Kidney glomerular epithelial cell (primary cell): Measurements from ENCODE around the gene SMAD7.

ENCODE experiments used
- DNase-seq: peaks from one replicate; lab custom pipeline; 2025; lab: John Stamatoyannopoulos, UW

Gene SMAD7

GRCh38 chr18:48986851-48987761 is 36.3 kb upstream of the SMAD7 start:
- DNase-seq, result no peak

- DNase-seq, result no peak
Observed at GRCh38 chr18:48985161-48985560, 34.4 kb upstream of the SMAD7 start.

GRCh38 chr18:48983793-48984437 is 33.1 kb upstream of the SMAD7 start:
- DNase-seq, result no peak

- DNase-seq, result no peak
Observed at GRCh38 chr18:48982266-48982665, 31.5 kb upstream of the SMAD7 start.

GRCh38 chr18:48979944-48980890 is 29.5 kb upstream of the SMAD7 start:
- DNase-seq, result peak; percentile 26

- DNase-seq, result no peak
Observed at GRCh38 chr18:48977914-48978313, 27.1 kb upstream of the SMAD7 start.

GRCh38 chr18:48975817-48976649 is 25.3 kb upstream of the SMAD7 start:
- peak; percentile 32 for DNase-seq

- DNase-seq, result no peak
Observed at GRCh38 chr18:48975120-48975816, 24.5 kb upstream of the SMAD7 start.

- DNase-seq, result no peak
Observed at GRCh38 chr18:48974304-48975119, 23.7 kb upstream of the SMAD7 start.

GRCh38 chr18:48973731-48974130 is 23.0 kb upstream of the SMAD7 start:
- no peak for DNase-seq

- DNase-seq, result no peak
Observed at GRCh38 chr18:48968412-48969215, 17.8 kb upstream of the SMAD7 start.

- DNase-seq, result no peak
Observed at GRCh38 chr18:48967545-48967944, 16.8 kb upstream of the SMAD7 start.

GRCh38 chr18:48966523-48966922 is 15.8 kb upstream of the SMAD7 start:
- DNase-seq, result no peak

- no peak for DNase-seq
Observed at GRCh38 chr18:48963586-48964470, 13.1 kb upstream of the SMAD7 start.

- no peak for DNase-seq
Observed at GRCh38 chr18:48962994-48963561, 12.3 kb upstream of the SMAD7 start.

- DNase-seq, result no peak
Observed at GRCh38 chr18:48962252-48962993, 11.7 kb upstream of the SMAD7 start.

GRCh38 chr18:48961547-48961946 is 10.8 kb upstream of the SMAD7 start:
- DNase-seq, result no peak
